Caco-2 (cell line): ENCODE results near the gene CR1L. TPM values are rescaled to one million over a fixed set of nuclear protein-coding genes. Genes with fewer than 3 reads are reported as not detected.
"Not testable (repeated sequence)": the region's sequence is repeated elsewhere in the genome, so short reads cannot be mapped to it uniquely, and the experiment has no call there.

Experiments used
- BruUV-seq: library from RNA; stranded (reverse); fragments of 400-500 nt; replicated peaks from 2 replicates; lab custom pipeline; 2021; lab: Mats Ljungman, UMichigan
- CTCF ChIA-PET: fragments of 300-600 bp; sonication (Branson Sonifier 250); formaldehyde crosslinking; loops from one replicate; lab custom pipeline; 2022; ENCODE audit warnings: antibody characterized with exemption; lab: Charles Lee
- POLR2A ChIA-PET: fragments of 300-600 bp; sonication (Branson Sonifier 250); formaldehyde crosslinking; loops from one replicate; lab custom pipeline; 2022; ENCODE audit warnings: antibody characterized with exemption; lab: Charles Lee
- DNase-seq, 2 experiments: peaks; one replicate each; pipeline versions ENCODE4 v3.0.0 to v3.0.0-alpha.2; 2020 to 2022
- H3K27me3 ChIP-seq: replicated peaks from 2 replicates; pipeline ENCODE4 v1.6.0; 2011; ENCODE audit warnings: low read length; ENCODE audit not compliant: control insufficient read depth, insufficient read depth
- H3K36me3 ChIP-seq: 2 replicates; pipeline ENCODE4 v1.5.1; 2011; ENCODE audit warnings: low read length; ENCODE audit not compliant: control insufficient read depth, insufficient read depth
- H3K4me1 ChIP-seq: fragments of 250-450 bp; sonication (Bioruptor Pico); 2 replicates; pipeline ENCODE4 v1.5.1; 2020; ENCODE audit warnings: mild to moderate bottlenecking
- H3K4me3 ChIP-seq: 2 replicates; pipeline ENCODE4 v1.5.1; 2011; ENCODE audit warnings: low read depth, mild to moderate bottlenecking, control low read depth, low read length
- H3K9me3 ChIP-seq: fragments of 250-450 bp; sonication (Bioruptor Pico); 2 replicates; pipeline ENCODE4 v1.5.1; 2020; ENCODE audit warnings: mild to moderate bottlenecking, moderate library complexity
- H3K27ac Mint-ChIP-seq: one replicate; pipeline ENCODE4 v1.8.0; 2022; ENCODE audit warnings: mixed read lengths; ENCODE audit not compliant: unreplicated experiment
- H3K27me3 Mint-ChIP-seq: one replicate; pipeline ENCODE4 v1.8.0; 2022; ENCODE audit warnings: mixed read lengths; ENCODE audit not compliant: insufficient read depth, unreplicated experiment
- H3K36me3 Mint-ChIP-seq: one replicate; pipeline ENCODE4 v1.8.0; 2022; ENCODE audit warnings: mild to moderate bottlenecking, mixed read lengths; ENCODE audit not compliant: insufficient read depth, unreplicated experiment
- H3K4me1 Mint-ChIP-seq: one replicate; pipeline ENCODE4 v1.8.0; 2022; ENCODE audit warnings: low read depth, mixed read lengths; ENCODE audit not compliant: unreplicated experiment
- H3K4me3 Mint-ChIP-seq: one replicate; pipeline ENCODE4 v1.8.0; 2022; ENCODE audit warnings: mild to moderate bottlenecking, moderate library complexity, mixed read lengths; ENCODE audit not compliant: unreplicated experiment
- H3K9me3 Mint-ChIP-seq: one replicate; pipeline ENCODE4 v1.8.0; 2022; ENCODE audit warnings: mixed read lengths; ENCODE audit not compliant: unreplicated experiment
- CTCF ChIP-seq, 2 experiments: fragments of 200-600 bp in 1 of 2; IDR thresholded peaks; 1 replicate in 1 of 2; 2 replicates in 1 of 2; pipeline versions ENCODE4 v1.5.1 to v1.8.0; 2011 to 2022; ENCODE audit warnings: antibody characterized with exemption in 1 of 2, control low read depth in 1 of 2, inconsistent platforms in 1 of 2, low read depth in 1 of 2, low read length in 1 of 2, mild to moderate bottlenecking in 1 of 2, moderate library complexity in 1 of 2; ENCODE audit not compliant: insufficient read depth in 1 of 2, severe bottlenecking in 1 of 2, unreplicated experiment in 1 of 2
- intact Hi-C: fragments of 100-400 bp; cut with micrococcal nuclease; formaldehyde crosslinking; loops from one replicate; pipeline ENCODE4 v1.10.0; 2022; ENCODE audit not compliant: unreplicated experiment
- total RNA-seq: library from RNA; stranded (reverse); gene quantifications from 2 replicates; pipeline ENCODE4 v1.2.3, GENCODE V29; 2022

CR1L gene
- total RNA-seq, 1 experiment from 2014 or later: not detected

GRCh38 chr1:207703712-207704111, 58.8 kb downstream of the CR1L start:
- no peak for DNase-seq
- Mint-ChIP-seq H3K4me3 (no peak overlapping the region), H3K4me1 (no peaks in the 10 kb centered on the region), H3K27ac (no peak overlapping the region), H3K9me3 (no peaks in the 10 kb centered on the region), H3K27me3 (no peaks in the 10 kb centered on the region), H3K36me3 (no peaks in the 10 kb centered on the region)
- CTCF ChIA-PET: no interaction called here
- no peak for TF ChIP-seq CTCF (IDR thresholded peaks at IDR 0.05; ENCODE audit: insufficient read depth in 1 of 2, low read depth in 1 of 2, low read length in 1 of 2, severe bottlenecking in 1 of 2, unreplicated experiment in 1 of 2)
- POLR2A ChIA-PET: no interaction called here
- BruUV-seq: no TSS peak
- Histone ChIP-seq H3K27me3 (no peaks in the 10 kb centered on the region), H3K4me1 (no peaks in the 10 kb centered on the region), H3K36me3 (no peaks in the 10 kb centered on the region), H3K9me3 (no peaks in the 10 kb centered on the region), H3K4me3 (no peak overlapping the region)
- intact Hi-C loops: no loop called here

- H3K4me1 ChIP-seq, H3K36me3 Mint-ChIP-seq, H3K9me3 Mint-ChIP-seq, POLR2A ChIA-PET, DNase-seq, intact Hi-C loops, H3K36me3 ChIP-seq, H3K27me3 Mint-ChIP-seq, H3K4me3 Mint-ChIP-seq, H3K9me3 ChIP-seq, H3K27me3 ChIP-seq, H3K4me3 ChIP-seq, H3K27ac Mint-ChIP-seq, H3K4me1 Mint-ChIP-seq, BruUV-seq: not testable (repeated sequence)
- CTCF ChIA-PET: interaction anchor here (1.2 kb wide), 1 partner anchor 89 kb away, joined by 3 read pairs; no protein-coding TSS in a partner anchor
Observed at GRCh38 chr1:207708004-207708403, 63.1 kb downstream of the CR1L start.

- no peak overlapping the region for H3K27ac Mint-ChIP-seq
- intact Hi-C loops: loop anchor here (1.0 kb wide), 2 partner anchors 37 to 86 kb away; no protein-coding TSS in a partner anchor
- CTCF ChIA-PET: interaction anchor here (0.6 to 2.2 kb wide), 3 partner anchors 83 to 111 kb away, joined by 3 to 15 read pairs (median 3); no protein-coding TSS in a partner anchor
- no TSS peak for BruUV-seq
- H3K9me3 ChIP-seq: peaks cover 4% of the 10 kb centered on the region
- POLR2A ChIA-PET: interaction anchor here (0.6 kb wide), 1 partner anchor 29 kb away, joined by 4 read pairs; no protein-coding TSS in a partner anchor
- peak in 1 of 2 experiments; percentile 25 for TF ChIP-seq CTCF (IDR thresholded peaks at IDR 0.05; ENCODE audit: insufficient read depth in 1 of 2, low read depth in 1 of 2, low read length in 1 of 2, severe bottlenecking in 1 of 2, unreplicated experiment in 1 of 2)
- H3K4me3 ChIP-seq: no peak overlapping the region
- DNase-seq: peak; percentile 53 to 61
- H3K9me3 Mint-ChIP-seq: peaks cover 13% of the 10 kb centered on the region
- H3K36me3 Mint-ChIP-seq: no peaks in the 10 kb centered on the region
- H3K4me1 ChIP-seq: no peaks in the 10 kb centered on the region
- H3K4me1 Mint-ChIP-seq: no peaks in the 10 kb centered on the region
- no peaks in the 10 kb centered on the region for H3K27me3 ChIP-seq
- H3K4me3 Mint-ChIP-seq: no peak overlapping the region
- no peaks in the 10 kb centered on the region for H3K36me3 ChIP-seq
- H3K27me3 Mint-ChIP-seq: no peaks in the 10 kb centered on the region
Observed at GRCh38 chr1:207711285-207711684, 66.4 kb downstream of the CR1L start.

GRCh38 chr1:207712701-207713100, 67.8 kb downstream of the CR1L start:
- H3K4me3 ChIP-seq, H3K27ac Mint-ChIP-seq, POLR2A ChIA-PET, H3K9me3 ChIP-seq, intact Hi-C loops, H3K4me1 Mint-ChIP-seq, H3K27me3 Mint-ChIP-seq, H3K36me3 ChIP-seq, CTCF ChIA-PET, H3K4me1 ChIP-seq, H3K4me3 Mint-ChIP-seq, BruUV-seq, DNase-seq, H3K27me3 ChIP-seq, H3K36me3 Mint-ChIP-seq: not testable (repeated sequence)
- peaks cover 13% of the 10 kb centered on the region for H3K9me3 Mint-ChIP-seq
